IMR-90 (cell line): Measurements from ENCODE around the gene CAGE1. TPM values are rescaled to one million over a fixed set of nuclear protein-coding genes. Genes with fewer than 3 reads are reported as not detected.

Source experiments
- ATAC-seq: fragments of 200-7000 bp; cut with Tn5 transposase; 2 replicates; pipeline ENCODE4 v1.9.1; 2020; ENCODE audit warnings: low read depth, mild to moderate bottlenecking, moderate library complexity
- BruUV-seq: library from RNA; stranded (reverse); fragments of 400-500 nt; replicated peaks from 2 replicates; lab custom pipeline; 2021; lab: Mats Ljungman, UMichigan
- CTCF ChIA-PET: fragments of 300-600 bp; formaldehyde crosslinking; extraction: SDS; loops from one replicate; lab custom pipeline; 2021; ENCODE audit warnings: antibody characterized with exemption; lab: Yijun Ruan, JAX
- POLR2A ChIA-PET: fragments of 300-600 bp; sonication (Branson Sonifier 250); formaldehyde crosslinking; loops from one replicate; lab custom pipeline; 2022; ENCODE audit warnings: antibody characterized with exemption; ENCODE audit not compliant: unreplicated experiment; lab: Charles Lee
- DNase-seq: peaks from one replicate; pipeline ENCODE4 v3.0.0; 2013
- H2AFZ ChIP-seq: replicated peaks from 2 replicates; pipeline ENCODE3; 2013; ENCODE audit warnings: low read length, mild to moderate bottlenecking; ENCODE audit not compliant: poor library complexity
- H2AK5ac ChIP-seq: 2 replicates; pipeline ENCODE4 v1.6.1; 2013; ENCODE audit warnings: low read depth, low read length, inconsistent platforms
- H2AK9ac ChIP-seq: replicated peaks from 2 replicates; pipeline ENCODE3; 2013; ENCODE audit warnings: mild to moderate bottlenecking, low read depth, low read length, moderate library complexity; ENCODE audit not compliant: poor library complexity
- H2BK120ac ChIP-seq: 2 replicates; pipeline ENCODE4 v1.6.1; 2013; ENCODE audit warnings: low read depth, low read length, inconsistent platforms
- H2BK15ac ChIP-seq: 3 replicates; pipeline ENCODE4 v1.6.1; 2013; ENCODE audit warnings: low read depth, low read length, inconsistent platforms
- H2BK20ac ChIP-seq: 2 replicates; pipeline ENCODE4 v1.6.1; 2013; ENCODE audit warnings: low read depth, mild to moderate bottlenecking, inconsistent platforms, low read length, moderate library complexity
- H2BK5ac ChIP-seq: 2 replicates; pipeline ENCODE4 v1.6.1; 2013; ENCODE audit warnings: mild to moderate bottlenecking, low read depth, low read length, inconsistent platforms; ENCODE audit not compliant: poor library complexity, severe bottlenecking
- H3K14ac ChIP-seq: replicated peaks from 2 replicates; pipeline ENCODE4 v1.6.1; 2013; ENCODE audit warnings: low read depth, low read length, inconsistent platforms
- H3K18ac ChIP-seq: 2 replicates; pipeline ENCODE4 v1.6.1; 2013; ENCODE audit warnings: low read depth, low read length, control low read depth
- H3K23ac ChIP-seq: 2 replicates; pipeline ENCODE4 v1.6.1; 2013; ENCODE audit warnings: low read depth, low read length, inconsistent platforms
- H3K27ac ChIP-seq: 2 replicates; pipeline ENCODE4 v1.5.1; 2013; ENCODE audit warnings: mild to moderate bottlenecking, control low read depth, low read length; ENCODE audit not compliant: insufficient read depth
- H3K27me3 ChIP-seq: 2 replicates; pipeline ENCODE4 v1.6.1; 2013; ENCODE audit warnings: low read length; ENCODE audit not compliant: control insufficient read depth, insufficient read depth
- H3K36me3 ChIP-seq: 2 replicates; pipeline ENCODE4 v1.6.1; 2013; ENCODE audit warnings: low read length, mixed read lengths; ENCODE audit not compliant: control insufficient read depth, insufficient read depth
- H3K4ac ChIP-seq: 2 replicates; pipeline ENCODE4 v1.6.1; 2013; ENCODE audit warnings: low read depth, low read length, inconsistent platforms
- H3K4me1 ChIP-seq: 2 replicates; pipeline ENCODE4 v1.6.1; 2013; ENCODE audit warnings: low read length, mixed read lengths; ENCODE audit not compliant: control insufficient read depth, insufficient read depth
- H3K4me2 ChIP-seq: 2 replicates; pipeline ENCODE4 v1.6.1; 2013; ENCODE audit warnings: low read depth, mild to moderate bottlenecking, control low read depth, low read length, moderate library complexity
- H3K4me3 ChIP-seq: 2 replicates; pipeline ENCODE4 v1.5.1; 2013; ENCODE audit warnings: low read depth, mild to moderate bottlenecking, control low read depth, low read length, moderate library complexity; ENCODE audit not compliant: insufficient read depth
- H3K56ac ChIP-seq: 2 replicates; pipeline ENCODE4 v1.6.1; 2013; ENCODE audit warnings: low read length, inconsistent platforms; ENCODE audit not compliant: insufficient read depth; ENCODE audit errors: extremely low read depth
- H3K79me1 ChIP-seq, 2 experiments: 2 replicates each; pipeline ENCODE4 v1.6.1; 2013; ENCODE audit warnings: low read length in 2 of 2, inconsistent platforms in 1 of 2, low read depth in 1 of 2
- H3K9ac ChIP-seq: 2 replicates; pipeline ENCODE4 v1.6.1; 2013; ENCODE audit warnings: low read depth, low read length, control low read depth
- H3K9me1 ChIP-seq: 2 replicates; pipeline ENCODE4 v1.6.1; 2013; ENCODE audit warnings: low read length, inconsistent platforms; ENCODE audit not compliant: insufficient read depth
- H3K9me3 ChIP-seq: 2 replicates; pipeline ENCODE4 v1.6.1; 2013; ENCODE audit warnings: low read length; ENCODE audit not compliant: control insufficient read depth, insufficient read depth
- H4K20me1 ChIP-seq: 2 replicates; pipeline ENCODE4 v1.6.1; 2013; ENCODE audit warnings: low read length, inconsistent platforms; ENCODE audit not compliant: insufficient read depth
- H4K5ac ChIP-seq: 2 replicates; pipeline ENCODE4 v1.6.1; 2013; ENCODE audit warnings: mild to moderate bottlenecking, low read depth, low read length, control low read depth
- H4K8ac ChIP-seq, 2 experiments: 2 replicates each; pipeline ENCODE4 v1.6.1; 2013; ENCODE audit warnings: low read depth in 2 of 2, low read length in 2 of 2, control low read depth in 1 of 2, inconsistent platforms in 1 of 2
- H4K91ac ChIP-seq: 2 replicates; pipeline ENCODE4 v1.6.1; 2013; ENCODE audit warnings: low read depth, low read length, inconsistent platforms; ENCODE audit not compliant: insufficient read depth
- BHLHE40 ChIP-seq: fragments of 150-350 bp; IDR thresholded peaks from 2 replicates; pipeline ENCODE4 v1.6.1; 2016; ENCODE audit warnings: mild to moderate bottlenecking, low read depth, low read length
- CEBPB ChIP-seq: IDR thresholded peaks from 2 replicates; pipeline ENCODE4 v1.6.1; 2012; ENCODE audit warnings: low read depth, low read length, improper control_type of control experiment
- MXI1 ChIP-seq: IDR thresholded peaks from 2 replicates; pipeline ENCODE4 v1.6.1; 2012; ENCODE audit warnings: low read depth, mild to moderate bottlenecking, low read length, moderate library complexity, borderline replicate concordance
- RCOR1 ChIP-seq: IDR thresholded peaks from 2 replicates; pipeline ENCODE4 v1.6.1; 2012; ENCODE audit warnings: mild to moderate bottlenecking, low read length, improper control_type of control experiment; ENCODE audit not compliant: insufficient replicate concordance
- RFX5 ChIP-seq: IDR thresholded peaks from 2 replicates; pipeline ENCODE4 v1.8.0; 2012; ENCODE audit warnings: low read depth, mild to moderate bottlenecking, low read length, moderate library complexity
- USF2 ChIP-seq: fragments of 150-350 bp; IDR thresholded peaks from 2 replicates; pipeline ENCODE4 v1.6.1; 2017; ENCODE audit warnings: mild to moderate bottlenecking, antibody characterized with exemption, low read length, low read depth
- WGBS, 2 experiments: methylation state at CpG; one replicate each; pipeline versions ENCODE4 v1.1.5 to v1.1.7; 2013; ENCODE audit warnings: missing lambda C conversion rate in 2 of 2; ENCODE audit not compliant: insufficient read length in 1 of 2; ENCODE audit errors: extremely low coverage in 2 of 2; 5-methylcytosine and 5-hydroxymethylcytosine counted together
- dilution Hi-C: fragments of 300-500 bp; cut with HindIII; formaldehyde crosslinking; loops from one replicate; pipeline ENCODE4 v1.14.3; 2018; ENCODE audit warnings: low sequenced_read_pairs; ENCODE audit not compliant: unreplicated experiment
- in situ Hi-C: fragments of 300-500 bp; cut with MboI; formaldehyde crosslinking; loops from 3 replicates; pipeline ENCODE4 v1.14.3; 2019; ENCODE audit warnings: low sequenced_read_pairs, inconsistent platforms, mixed read lengths
- intact Hi-C: fragments of 100-400 bp; cut with micrococcal nuclease; formaldehyde crosslinking; loops from 2 replicates; pipeline ENCODE4 v1.10.0; 2022
- polyA plus RNA-seq, 3 experiments: library from polyadenylated mRNA; depleted of rRNA; stranded (reverse); fragments of >200 nt; gene quantifications; 2 replicates each; pipeline ENCODE4 v1.2.3, GENCODE V29; 2012; ENCODE audit warnings: low replicate concordance in 1 of 3
- total RNA-seq: library from RNA; depleted of rRNA; stranded (reverse); fragments of >200 nt; gene quantifications from 2 replicates; pipeline ENCODE4 v1.2.3, GENCODE V29; 2012
- TF ChIP-seq, protein P1 (sequence below): fragments of 150-350 bp; IDR thresholded peaks from 2 replicates; pipeline ENCODE4 v1.6.1; 2016; ENCODE audit warnings: low read depth, mild to moderate bottlenecking, low read length, moderate library complexity, borderline replicate concordance

CAGE1 gene
- total and polyA plus RNA-seq, 2 of the 4 experiments (the other 2 are of a cell fraction): not detected

DNA sequence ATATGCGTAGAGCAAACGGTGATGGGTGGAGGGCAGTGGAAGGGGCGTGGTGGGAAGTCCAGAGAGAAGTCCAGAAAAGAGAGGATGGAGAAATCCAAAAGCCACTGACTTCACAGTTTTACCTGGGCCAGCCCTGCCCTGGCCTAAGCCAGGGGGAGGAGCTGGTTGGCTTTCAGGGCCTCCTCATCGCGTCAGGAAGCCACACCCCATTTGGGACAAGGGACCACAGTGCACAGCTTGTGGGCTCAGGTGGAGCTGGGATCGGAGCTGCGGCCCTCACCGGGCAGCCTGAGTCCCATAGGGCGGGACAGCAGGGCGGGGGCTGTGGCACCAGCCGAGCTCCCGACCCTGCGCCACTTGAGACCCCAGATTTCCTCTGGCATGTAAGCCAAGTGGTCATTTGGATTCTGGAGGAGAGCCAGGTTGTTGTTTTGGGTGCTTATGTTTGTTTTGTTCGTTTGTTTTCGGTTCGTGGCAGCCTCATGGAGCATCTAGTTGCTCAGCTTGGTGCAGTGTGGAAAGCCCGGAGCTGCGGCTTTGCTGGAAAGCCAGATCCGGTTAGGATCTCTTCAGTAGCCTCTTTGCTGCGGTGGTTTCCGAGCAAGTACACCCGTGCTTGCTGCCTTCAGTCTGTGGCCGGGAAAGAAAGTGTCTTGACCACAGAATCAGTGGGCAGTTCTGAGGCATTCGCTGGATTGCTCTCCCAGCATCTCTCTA is 42.3 kb upstream of the CAGE1 start (continued):
- TF ChIP-seq, protein P1, sequence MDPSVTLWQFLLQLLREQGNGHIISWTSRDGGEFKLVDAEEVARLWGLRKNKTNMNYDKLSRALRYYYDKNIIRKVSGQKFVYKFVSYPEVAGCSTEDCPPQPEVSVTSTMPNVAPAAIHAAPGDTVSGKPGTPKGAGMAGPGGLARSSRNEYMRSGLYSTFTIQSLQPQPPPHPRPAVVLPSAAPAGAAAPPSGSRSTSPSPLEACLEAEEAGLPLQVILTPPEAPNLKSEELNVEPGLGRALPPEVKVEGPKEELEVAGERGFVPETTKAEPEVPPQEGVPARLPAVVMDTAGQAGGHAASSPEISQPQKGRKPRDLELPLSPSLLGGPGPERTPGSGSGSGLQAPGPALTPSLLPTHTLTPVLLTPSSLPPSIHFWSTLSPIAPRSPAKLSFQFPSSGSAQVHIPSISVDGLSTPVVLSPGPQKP: no peak

DNA sequence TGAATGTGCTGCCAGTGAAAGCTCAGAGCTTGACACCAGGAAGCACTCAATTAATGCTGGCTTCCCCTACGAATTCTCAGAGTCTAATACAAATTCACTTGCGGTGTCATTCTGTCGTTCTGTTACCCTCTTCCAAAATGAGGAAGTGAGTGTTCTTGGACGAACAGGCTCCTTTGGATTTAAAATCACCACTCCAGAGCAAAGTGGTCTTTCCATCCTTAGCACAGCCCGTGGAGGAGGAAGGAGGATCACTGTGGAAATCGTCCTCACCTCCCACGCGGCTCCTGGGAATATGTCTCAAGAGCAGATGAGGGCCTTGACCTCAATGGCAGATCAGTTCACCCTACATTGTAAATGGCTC is 41.8 kb upstream of the CAGE1 start:
- in situ Hi-C loops: no loop called here
- ATAC-seq: no peak
- CTCF ChIA-PET: interaction anchor here (0.6 kb wide), 1 partner anchor 287 kb away, joined by 3 read pairs; no protein-coding TSS in a partner anchor

More for the DNA sequence above, 41.8 kb upstream of the CAGE1 start:
- peak overlapping the region; percentile 27 for H2AFZ ChIP-seq
- no peak overlapping the region for H3K23ac ChIP-seq
- no peak overlapping the region for H3K4me3 ChIP-seq
- no peaks in the 10 kb centered on the region for H3K79me1 ChIP-seq
- no peak for DNase-seq
- H4K91ac ChIP-seq: no peak overlapping the region
- no peaks in the 10 kb centered on the region for H4K20me1 ChIP-seq
- H4K5ac ChIP-seq: no peak overlapping the region
- no peak overlapping the region for H2AK9ac ChIP-seq
- POLR2A ChIA-PET: no interaction called here
- no CpG with 5 or more reads among the region's 8 CpGs for WGBS, 2 experiments
- H2BK5ac ChIP-seq: no peak overlapping the region
- no peak overlapping the region for H3K4me2 ChIP-seq
- peaks cover 3% of the 10 kb centered on the region; the same call in 1 of the 2 replicates for H3K9me1 ChIP-seq
- no peak overlapping the region for H3K56ac ChIP-seq
- no peak overlapping the region for H3K18ac ChIP-seq
- H2BK20ac ChIP-seq: no peak overlapping the region
- dilution Hi-C loops (no loop called here), intact Hi-C loops (no loop called here)
- no peaks in the 10 kb centered on the region for H3K9me3 ChIP-seq
- no peak for TF ChIP-seq CEBPB
- no peak for TF ChIP-seq USF2
- TF ChIP-seq MXI1: no peak
- no peak for TF ChIP-seq BHLHE40
- no peak for TF ChIP-seq RCOR1
- TF ChIP-seq, protein P1: no peak
- TF ChIP-seq RFX5: no peak
- no TSS peak for BruUV-seq
- H2BK15ac ChIP-seq: no peak overlapping the region
- H3K4ac ChIP-seq: no peak overlapping the region
- no peaks in the 10 kb centered on the region for H3K36me3 ChIP-seq
- H3K27ac ChIP-seq: no peak overlapping the region
- no peak overlapping the region for H4K8ac ChIP-seq
- no peaks in the 10 kb centered on the region; the same call in 1 of the 2 replicates for H3K27me3 ChIP-seq
- no peak overlapping the region for H3K9ac ChIP-seq
- H3K14ac ChIP-seq: no peak overlapping the region
- H2AK5ac ChIP-seq: no peak overlapping the region
- H3K4me1 ChIP-seq: peaks cover 5% of the 10 kb centered on the region; the same call in 1 of the 2 replicates
- no peak overlapping the region for H2BK120ac ChIP-seq
